Superior temporal gyrus (tissue), 1 donor: ENCODE measurements around the gene LEUTX.
"Not testable (repeated sequence)": the region's sequence is repeated elsewhere in the genome, so short reads cannot be mapped to it uniquely, and the experiment has no call there.

Experiments used
- DNase-seq: peaks from one replicate; pipeline ENCODE4 v3.0.0-alpha.2; 2016; ENCODE audit errors: extremely low spot score

LEUTX gene

GRCh38 chr19:39780894-39781293, 2.2 kb downstream of the LEUTX start:
- no peak for DNase-seq

DNA sequence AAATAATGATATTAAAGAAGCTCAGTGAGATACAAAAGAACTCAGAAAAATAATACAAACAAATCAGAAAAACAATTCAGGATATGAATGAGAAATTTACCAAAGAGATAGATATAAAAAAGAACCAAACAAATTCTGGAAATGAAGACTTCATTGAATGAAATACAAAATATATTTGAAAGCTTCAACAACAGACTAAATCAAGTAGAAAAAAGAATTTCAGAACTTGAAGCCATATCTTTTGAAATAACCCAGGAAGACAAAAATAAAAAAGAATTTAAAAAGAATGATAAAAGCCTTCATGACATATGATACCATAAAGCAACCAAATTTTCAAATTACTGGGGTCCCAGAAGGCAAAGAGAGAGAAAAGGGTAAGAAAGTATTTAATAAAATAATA, 9.6 kb downstream of the LEUTX start:
- DNase-seq = no peak

DNA sequence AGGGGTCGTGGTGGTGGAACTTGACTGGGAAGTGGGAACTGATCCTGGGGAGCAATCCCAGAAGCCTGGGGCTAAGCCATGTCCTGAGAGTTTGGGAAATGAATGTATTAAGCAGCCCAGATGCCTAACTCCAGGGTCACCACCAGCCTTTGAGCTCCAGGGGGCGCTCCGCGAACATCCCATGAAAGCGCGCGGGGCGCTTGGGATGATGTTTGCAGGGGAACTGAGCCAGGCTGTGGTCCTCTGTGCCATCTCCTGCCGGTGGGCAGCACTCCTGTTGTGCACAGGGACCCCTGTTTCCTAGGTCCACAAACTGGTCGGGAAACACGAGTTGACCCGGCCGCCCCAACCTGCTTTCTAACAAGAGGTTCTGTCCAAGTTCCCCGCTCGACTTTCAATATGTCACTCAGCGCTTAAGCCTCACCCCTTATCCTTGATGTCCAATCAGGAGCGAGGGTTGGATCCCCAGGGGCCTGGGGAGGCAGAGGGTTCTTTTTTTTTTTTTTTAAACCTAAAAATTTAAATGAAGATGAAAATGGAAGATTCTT, 14.4 kb downstream of the LEUTX start:
- DNase-seq = peak; percentile 81

GRCh38 chr19:39795001-39795400, 16.3 kb downstream of the LEUTX start:
- DNase-seq = no peak

- DNase-seq = no peak
These were observed 17.4 kb downstream of the LEUTX start for GRCh38 chr19:39796000-39796498.

GRCh38 chr19:39797083-39797482, 18.4 kb downstream of the LEUTX start:
- DNase-seq = no peak

- no peak for DNase-seq
These were observed 24.3 kb downstream of the LEUTX start for GRCh38 chr19:39802958-39803357.

GRCh38 chr19:39805104-39805503, 26.4 kb downstream of the LEUTX start:
- DNase-seq = no peak

- DNase-seq = no peak
These were observed 29.3 kb downstream of the LEUTX start for GRCh38 chr19:39807846-39808364.

- not testable (repeated sequence) for DNase-seq
These were observed 30.0 kb downstream of the LEUTX start for GRCh38 chr19:39808688-39809087.

DNA sequence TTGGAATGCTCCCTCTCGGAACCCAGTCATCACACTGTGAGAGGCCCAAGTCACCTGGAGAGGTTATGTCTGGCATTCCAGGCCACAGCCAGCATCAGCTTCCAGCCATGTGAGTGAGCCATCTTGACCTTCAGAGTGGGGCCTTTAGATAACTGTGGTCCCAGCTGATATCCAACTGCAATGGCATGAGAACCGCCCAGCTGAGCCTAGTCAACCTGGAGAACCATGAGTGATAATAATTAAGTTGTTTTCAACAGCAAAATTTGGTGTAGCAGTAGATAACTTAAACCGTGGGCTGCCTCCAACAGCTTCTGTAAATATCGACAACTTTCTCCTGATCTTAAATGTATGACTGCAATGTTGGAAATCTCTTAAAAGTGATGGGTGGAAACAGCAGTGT, 30.7 kb downstream of the LEUTX start:
- no peak for DNase-seq

DNA sequence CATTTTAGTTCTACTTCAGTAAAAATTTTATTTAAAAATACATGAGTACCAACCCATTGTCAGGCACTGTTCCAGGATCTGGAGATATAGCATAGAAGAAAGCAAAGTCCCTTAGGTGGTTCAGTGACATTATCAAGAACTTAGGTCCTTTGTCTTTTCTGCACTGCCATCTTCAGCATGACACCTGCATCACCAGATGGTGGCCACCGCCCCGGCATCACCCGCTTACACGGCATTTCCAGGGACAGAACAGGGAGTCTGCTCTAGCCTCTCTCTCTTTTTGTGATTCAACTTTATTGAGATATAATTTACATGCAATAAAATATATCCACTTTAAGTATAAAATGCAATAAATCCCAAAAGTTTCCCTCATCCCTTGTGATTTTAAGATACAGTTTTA, 31.8 kb downstream of the LEUTX start:
- DNase-seq = no peak

DNA sequence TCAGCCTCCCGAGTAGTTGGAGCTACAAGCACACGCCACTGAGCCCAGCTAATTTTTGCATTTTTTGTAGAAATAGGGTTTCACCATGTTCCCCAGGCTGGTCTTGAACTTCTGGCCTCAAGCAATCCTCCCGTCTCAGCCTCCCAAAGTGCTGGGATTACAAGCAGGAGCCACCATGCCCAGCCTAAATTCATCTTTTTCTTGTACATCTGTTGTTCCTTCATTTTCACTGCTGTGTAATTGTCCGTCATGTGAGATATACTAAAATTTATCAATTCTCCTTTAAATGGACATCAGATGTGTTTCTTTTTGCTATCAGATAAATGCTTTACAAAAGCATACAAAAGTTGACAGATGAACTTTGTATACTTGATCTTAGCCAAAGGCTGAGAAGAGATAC, 32.4 kb downstream of the LEUTX start:
- DNase-seq = no peak

DNA sequence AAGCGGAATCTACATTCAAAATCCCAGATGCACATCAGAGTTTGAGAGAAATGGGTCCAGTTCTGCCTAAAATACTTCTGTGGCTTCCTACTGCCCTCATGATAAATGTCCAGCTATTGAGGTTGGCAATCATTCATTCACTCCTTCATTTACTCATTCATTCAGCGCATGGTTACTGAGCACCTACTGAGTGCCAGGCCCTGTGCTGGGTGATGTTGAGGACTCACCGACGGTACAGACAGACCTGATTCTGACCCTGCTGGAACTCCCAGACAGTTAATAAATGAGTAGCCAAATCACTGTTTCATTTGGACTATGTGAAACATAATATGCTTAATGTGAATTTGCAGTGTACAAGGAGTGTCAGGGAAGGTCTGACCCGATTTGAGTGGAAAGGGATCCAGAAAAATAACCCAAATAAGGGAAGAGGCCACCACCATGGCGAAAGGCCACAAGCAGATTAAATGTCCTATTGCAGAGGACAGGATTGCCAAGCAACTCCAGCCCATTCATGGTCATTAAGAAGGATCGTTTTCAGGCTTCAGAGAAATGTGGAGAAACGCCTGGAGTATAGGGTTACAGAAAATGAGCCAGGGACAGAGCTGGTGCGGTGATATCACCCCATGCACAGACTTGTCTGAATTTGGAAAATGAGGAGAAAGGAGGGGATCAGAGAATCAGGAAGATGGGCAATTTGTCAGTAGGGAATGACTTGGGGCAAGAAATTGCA, 34.8 kb downstream of the LEUTX start:
- no peak for DNase-seq

- not testable (repeated sequence) for DNase-seq
These were observed 35.5 kb downstream of the LEUTX start for GRCh38 chr19:39814111-39814510.

- DNase-seq = no peak
These were observed 35.9 kb downstream of the LEUTX start for GRCh38 chr19:39814595-39814994.

DNA sequence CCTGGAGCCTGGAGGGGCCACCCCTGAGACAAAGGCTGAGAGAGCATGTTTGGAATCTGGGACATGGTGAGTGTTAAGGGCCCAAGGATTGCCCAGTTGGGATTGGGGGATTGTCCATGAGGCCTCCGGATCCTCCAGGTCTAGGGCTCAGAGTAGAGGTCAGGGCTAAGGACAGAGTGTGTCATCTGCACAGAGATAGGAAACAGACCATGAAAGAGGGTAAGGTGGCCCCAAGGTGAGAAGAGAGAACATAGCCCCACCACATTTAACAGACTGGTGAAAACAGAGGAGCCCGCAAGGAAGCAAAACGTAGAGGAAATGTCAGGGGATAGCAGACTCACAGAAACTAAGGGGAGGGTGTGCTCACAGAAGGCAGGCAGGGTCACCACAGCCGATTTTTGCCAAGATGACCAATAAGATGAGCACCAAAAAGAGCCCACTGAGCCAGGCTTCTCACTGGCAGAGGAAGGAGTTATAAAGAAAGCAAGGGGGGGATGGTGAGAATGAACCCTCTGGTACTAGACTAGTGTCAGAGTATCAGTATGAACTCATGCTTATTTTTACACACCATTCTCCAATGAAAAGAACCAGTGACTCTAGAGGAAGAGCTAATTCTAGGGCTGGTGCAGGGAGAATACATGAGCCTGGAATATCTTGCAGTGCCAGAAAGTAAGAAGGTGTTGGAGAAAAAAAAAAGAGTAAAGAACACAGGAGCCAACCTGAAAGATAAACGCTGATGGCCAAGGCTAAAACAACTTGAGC, 37.8 kb downstream of the LEUTX start:
- DNase-seq = no peak

GRCh38 chr19:39817888-39818561, 39.4 kb downstream of the LEUTX start:
- DNase-seq = no peak

GRCh38 chr19:39818626-39819097, 40.0 kb downstream of the LEUTX start:
- DNase-seq = no peak

DNA sequence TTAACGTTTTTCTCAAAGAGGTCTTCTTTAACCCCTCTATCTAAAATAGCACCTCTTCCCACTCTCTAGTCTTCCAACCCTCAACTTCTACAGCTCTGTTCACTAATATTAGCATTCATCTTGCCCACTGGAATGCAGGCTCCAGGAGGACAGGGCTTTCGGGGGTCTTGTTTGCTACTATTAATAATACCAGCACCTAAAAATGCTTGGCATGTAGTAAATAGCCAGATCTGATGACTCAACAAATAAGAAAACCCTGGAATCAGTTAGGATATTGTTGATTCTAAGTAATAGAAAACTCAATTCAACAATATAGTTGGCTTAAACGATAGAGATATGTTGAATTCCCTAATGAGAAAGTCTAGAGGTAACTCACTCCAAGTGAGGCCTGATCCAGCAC, 41.1 kb downstream of the LEUTX start:
- DNase-seq = no peak

GRCh38 chr19:39820696-39821095, 42.0 kb downstream of the LEUTX start:
- DNase-seq = no peak

DNA sequence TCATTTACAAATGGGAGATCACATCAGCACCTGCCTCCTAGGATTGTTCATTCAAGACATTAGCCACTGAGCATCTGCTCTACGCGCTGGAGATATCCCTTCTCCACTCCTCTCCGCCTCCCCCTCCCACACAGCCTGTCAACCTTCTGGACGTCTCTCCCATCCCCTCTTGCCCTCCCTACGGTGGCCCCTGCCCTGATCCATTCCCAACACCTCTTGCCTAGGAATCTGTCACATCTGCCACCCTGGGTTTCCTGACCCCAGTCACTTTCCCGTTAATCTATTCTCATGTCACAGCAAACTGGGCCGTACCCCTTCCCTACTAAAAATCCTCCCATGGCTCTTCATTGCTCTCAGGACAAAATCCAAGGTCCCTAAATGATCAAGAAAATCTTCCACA, 45.0 kb downstream of the LEUTX start:
- DNase-seq = no peak
